ENCODE data around the gene NEMP2.

The NEMP2 gene

GRCh38 chr2:190458352-190459107 lies 76.0 kb downstream of the NEMP2 start:
- no peak for DNase-seq (ENCODE audit: low read depth in 2 of 2, low spot score in 1 of 2)

- no peak for DNase-seq (ENCODE audit: low read depth in 2 of 2, low spot score in 1 of 2)
These were observed 77.3 kb downstream of the NEMP2 start for GRCh38 chr2:190457256-190457655.

- DNase-seq (ENCODE audit: low read depth in 2 of 2, low spot score in 1 of 2) = no peak
These were observed 77.7 kb downstream of the NEMP2 start for GRCh38 chr2:190456833-190457232.

GRCh38 chr2:190455358-190456095 lies 79.0 kb downstream of the NEMP2 start:
- DNase-seq (ENCODE audit: low read depth in 2 of 2, low spot score in 1 of 2) = no peak

DNA sequence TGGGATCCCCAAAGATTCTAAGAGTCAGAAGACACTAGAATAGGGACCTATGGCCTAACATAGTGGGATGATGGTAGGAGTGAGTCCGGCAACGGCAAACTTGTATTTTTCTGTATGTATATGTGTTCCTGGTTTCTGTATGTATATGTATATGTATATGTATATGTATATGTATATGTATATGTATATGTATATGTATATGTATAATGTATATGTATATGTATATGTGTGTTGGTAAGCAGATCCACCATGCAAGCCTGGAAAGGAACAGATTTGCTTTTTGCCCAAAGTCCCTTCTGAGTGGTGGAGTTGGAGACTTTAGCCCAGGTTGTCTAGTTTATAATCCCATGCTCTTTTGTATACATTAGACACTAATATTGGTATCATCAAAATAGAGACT lies 79.7 kb downstream of the NEMP2 start:
- no peak for DNase-seq (ENCODE audit: low read depth in 2 of 2, low spot score in 1 of 2)
